K562 (cell line): ENCODE data around the gene PRM2. TPM values are rescaled to one million over a fixed set of nuclear protein-coding genes. Genes with fewer than 3 reads are reported as not detected.

Experiments used
- DNMT1 ChIP-seq: fragments of 450-650 bp; IDR thresholded peaks from 2 replicates; pipeline ENCODE4 v1.6.1; 2016; ENCODE audit warnings: antibody characterized with exemption, mild to moderate bottlenecking
- HNRNPK ChIP-seq: fragments of 200-400 bp; formaldehyde crosslinking; IDR thresholded peaks from one replicate; pipeline ENCODE4 v1.6.1; 2018; ENCODE audit warnings: mild to moderate bottlenecking, low read depth, low read length; ENCODE audit not compliant: poor library complexity, severe bottlenecking
- MYBL2 ChIP-seq, 2 experiments: fragments of 450-650 bp in 1 of 2; sonication (generic) in 1 of 2; formaldehyde crosslinking in 1 of 2; IDR thresholded peaks; 2 replicates each; pipeline versions ENCODE4 v1.6.1 to v1.8.1; 2017 to 2022; ENCODE audit warnings: borderline replicate concordance in 1 of 2, inconsistent platforms in 1 of 2, low read depth in 1 of 2, mild to moderate bottlenecking in 1 of 2, missing genetic modification reagents in 1 of 2, moderate library complexity in 1 of 2
- PURB ChIP-seq: sonication (generic); formaldehyde crosslinking; IDR thresholded peaks from 2 replicates; pipeline ENCODE4 v1.9.0; 2021; ENCODE audit warnings: low read depth, mild to moderate bottlenecking, missing genetic modification reagents
- ZFP30 ChIP-seq: fragments of 250-450 bp; sonication (Bioruptor Pico); IDR thresholded peaks from 2 replicates; pipeline ENCODE4 v1.8.0; 2022; ENCODE audit warnings: moderate library complexity, mild to moderate bottlenecking, inconsistent platforms, borderline replicate concordance
- ZNF140 ChIP-seq: fragments of 250-450 bp; sonication (Bioruptor Pico); IDR thresholded peaks from 2 replicates; pipeline ENCODE4 v1.8.0; 2021; ENCODE audit warnings: moderate library complexity, mild to moderate bottlenecking, inconsistent platforms
- polyA plus RNA-seq, 8 experiments: library from polyadenylated mRNA; depleted of rRNA in 4 of 8; stranded (reverse) in 5 of 8; unstranded in 3 of 8; fragments of >200 nt; fragmentation: Nextera tagmentation in 2 of 8; fragmentation: Illumina TruSeq in 1 of 8; extraction: Ambion mirVana in 2 of 8; extraction: Trizol in 1 of 8; gene quantifications; 2 replicates each; pipeline versions ENCODE4 v1.2.1 to v1.2.3, GENCODE V29; 2011 to 2014; ENCODE audit warnings: inconsistent platforms in 1 of 8, missing spikeins in 1 of 8
- total RNA-seq, 7 experiments: library from RNA; depleted of rRNA in 6 of 7; stranded (reverse); fragments of >200 nt in 6 of 7; fragmentation: Illumina TruSeq in 2 of 7; extraction: Trizol in 2 of 7; gene quantifications; 2 replicates each; pipeline versions ENCODE4 v1.2.1 to v1.2.3, GENCODE V29; 2011 to 2021; ENCODE audit warnings: low replicate concordance in 1 of 7
- TF ChIP-seq, protein P1 (sequence below): fragments of 250-450 bp; sonication (Bioruptor Pico); IDR thresholded peaks from 2 replicates; pipeline ENCODE4 v1.5.0; 2021; ENCODE audit warnings: mild to moderate bottlenecking, moderate library complexity
- TF ChIP-seq, protein P2 (sequence below): sonication (generic); formaldehyde crosslinking; IDR thresholded peaks from 2 replicates; pipeline ENCODE4 v1.8.0; 2022; ENCODE audit warnings: missing genetic modification reagents, mild to moderate bottlenecking, borderline replicate concordance
- TF ChIP-seq, protein P3 (sequence below), 3 experiments: IDR thresholded peaks in 2 of 3; conservative IDR thresholded peaks in 1 of 3; 2 replicates each; pipeline ENCODE4 v1.5.1; 2011 to 2012; ENCODE audit warnings: low read length in 3 of 3, mild to moderate bottlenecking in 3 of 3, control low read depth in 2 of 3, improper control_type of control experiment in 1 of 3, inconsistent platforms in 1 of 3, low read depth in 1 of 3, mixed read lengths in 1 of 3, moderate library complexity in 1 of 3; ENCODE audit not compliant: insufficient read depth in 2 of 3

PRM2 gene
- total and polyA plus RNA-seq, 9 of the 15 experiments (the other 6 are each of a cell fraction or from before 2014, with no cell fraction given), result not detected

DNA sequence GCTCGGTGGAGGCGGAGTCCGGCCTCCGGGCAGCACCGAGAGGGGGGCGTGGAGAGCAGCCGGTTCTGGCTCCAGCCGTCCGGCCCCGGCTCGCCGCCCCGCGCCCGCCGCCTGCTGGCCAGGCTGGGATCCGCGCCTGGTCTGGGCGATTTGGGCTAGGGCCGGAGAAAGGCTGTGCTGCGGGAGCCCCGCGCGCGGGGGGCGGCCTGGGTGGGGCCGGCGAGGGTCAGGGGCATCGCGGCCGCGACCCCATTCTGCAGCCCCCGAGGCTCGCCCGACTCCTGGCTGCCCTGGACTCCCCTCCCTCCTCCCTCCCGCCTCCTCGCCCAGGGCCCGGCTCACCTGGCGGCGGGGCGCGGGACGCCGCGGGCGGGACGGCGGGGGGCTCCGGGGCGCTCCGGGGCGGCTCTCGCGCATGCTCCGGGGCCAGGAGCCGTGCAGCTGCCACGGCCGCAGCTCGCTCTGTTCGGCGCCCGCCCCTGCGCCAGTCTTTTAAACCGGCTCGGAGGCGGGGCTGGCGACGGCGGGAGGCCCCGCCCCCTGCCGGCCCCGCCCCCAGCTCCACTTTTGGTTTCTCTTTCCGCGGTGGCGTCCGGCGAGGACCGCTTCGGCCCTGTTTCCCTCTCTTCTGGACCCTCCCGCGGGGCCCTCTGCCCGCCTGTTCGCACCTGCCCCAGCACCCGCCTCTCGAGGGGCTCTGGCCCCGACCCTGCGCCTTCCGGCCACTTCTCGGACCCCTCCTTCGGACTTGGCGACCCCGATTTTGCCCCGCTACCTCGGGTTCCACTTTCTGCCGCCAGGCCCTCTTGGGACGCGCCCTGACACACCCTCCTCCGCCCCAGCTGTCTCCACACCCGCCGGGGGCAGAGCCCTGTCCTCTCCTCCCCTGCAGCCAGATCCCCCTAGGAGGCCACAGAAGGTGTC lies 20.3 kb downstream of the PRM2 start, which contains the start of gene SOCS1 (continued):
- TF ChIP-seq, protein P1, sequence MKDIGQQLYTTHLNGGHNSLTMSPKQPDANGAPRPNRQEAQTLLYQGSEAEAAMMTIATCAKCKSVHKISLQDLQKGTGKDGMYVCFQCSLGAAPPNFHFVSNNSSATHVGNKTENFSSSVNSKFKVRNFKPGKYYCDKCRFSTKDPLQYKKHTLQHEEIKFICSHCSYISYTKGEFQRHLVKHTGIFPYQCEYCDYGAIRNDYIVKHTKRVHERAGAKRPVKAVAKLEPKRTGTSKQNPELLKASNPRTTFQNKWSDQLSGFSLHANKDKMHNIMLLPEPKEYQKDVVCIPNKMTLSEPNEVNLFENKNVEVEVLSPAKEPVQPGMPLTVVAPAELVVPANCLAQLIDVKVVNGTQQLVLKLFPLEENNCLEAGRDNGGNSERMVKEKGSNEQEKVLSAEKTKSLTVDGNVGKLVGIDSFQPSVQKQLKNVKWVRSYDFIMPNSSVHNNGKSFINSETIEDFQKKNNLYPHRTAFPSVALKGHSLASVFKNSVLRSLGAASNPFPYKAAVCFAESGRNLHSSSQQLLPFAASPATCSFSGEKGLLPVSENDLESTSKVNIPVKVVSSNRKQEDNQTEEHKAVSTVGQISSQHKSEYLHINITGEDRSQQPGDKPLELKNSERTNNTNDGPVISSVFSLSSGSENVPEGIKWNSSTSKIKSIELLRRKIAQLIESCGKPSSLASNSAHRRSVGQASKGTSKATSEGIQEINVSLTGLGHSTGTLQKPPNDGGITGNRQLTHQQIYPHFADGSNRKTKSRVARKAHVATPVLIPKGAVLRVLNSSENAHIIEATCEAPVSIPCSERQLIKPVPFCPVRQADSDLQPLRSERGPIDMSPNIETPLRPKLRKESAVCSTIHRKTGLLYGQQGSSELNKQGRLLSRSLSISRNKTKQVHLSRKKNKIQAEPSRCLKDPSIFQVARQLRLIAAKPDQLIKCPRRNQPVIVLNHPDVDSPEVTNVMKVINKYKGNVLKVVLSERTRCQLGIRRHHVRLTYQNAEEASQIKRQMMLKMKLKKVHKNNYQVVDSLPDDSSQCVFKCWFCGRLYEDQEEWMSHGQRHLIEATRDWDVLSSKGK, result no peak
- TF ChIP-seq DNMT1 (no peak), ZNF140 (CRISPR knock-in tag) (no peak), ZFP30 (CRISPR knock-in tag) (no peak), HNRNPK (peak; percentile 66), PURB (CRISPR knock-in tag) (no peak), MYBL2 (IDR thresholded peaks at IDR 0.05; ENCODE audit: low read depth) (no peak), MYBL2 (CRISPR knock-in tag; IDR thresholded peaks at IDR 0.05; ENCODE audit: borderline replicate concordance) (no peak)
- TF ChIP-seq, protein P2, sequence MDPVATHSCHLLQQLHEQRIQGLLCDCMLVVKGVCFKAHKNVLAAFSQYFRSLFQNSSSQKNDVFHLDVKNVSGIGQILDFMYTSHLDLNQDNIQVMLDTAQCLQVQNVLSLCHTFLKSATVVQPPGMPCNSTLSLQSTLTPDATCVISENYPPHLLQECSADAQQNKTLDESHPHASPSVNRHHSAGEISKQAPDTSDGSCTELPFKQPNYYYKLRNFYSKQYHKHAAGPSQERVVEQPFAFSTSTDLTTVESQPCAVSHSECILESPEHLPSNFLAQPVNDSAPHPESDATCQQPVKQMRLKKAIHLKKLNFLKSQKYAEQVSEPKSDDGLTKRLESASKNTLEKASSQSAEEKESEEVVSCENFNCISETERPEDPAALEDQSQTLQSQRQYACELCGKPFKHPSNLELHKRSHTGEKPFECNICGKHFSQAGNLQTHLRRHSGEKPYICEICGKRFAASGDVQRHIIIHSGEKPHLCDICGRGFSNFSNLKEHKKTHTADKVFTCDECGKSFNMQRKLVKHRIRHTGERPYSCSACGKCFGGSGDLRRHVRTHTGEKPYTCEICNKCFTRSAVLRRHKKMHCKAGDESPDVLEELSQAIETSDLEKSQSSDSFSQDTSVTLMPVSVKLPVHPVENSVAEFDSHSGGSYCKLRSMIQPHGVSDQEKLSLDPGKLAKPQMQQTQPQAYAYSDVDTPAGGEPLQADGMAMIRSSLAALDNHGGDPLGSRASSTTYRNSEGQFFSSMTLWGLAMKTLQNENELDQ, result no peak
- TF ChIP-seq, protein P3, sequence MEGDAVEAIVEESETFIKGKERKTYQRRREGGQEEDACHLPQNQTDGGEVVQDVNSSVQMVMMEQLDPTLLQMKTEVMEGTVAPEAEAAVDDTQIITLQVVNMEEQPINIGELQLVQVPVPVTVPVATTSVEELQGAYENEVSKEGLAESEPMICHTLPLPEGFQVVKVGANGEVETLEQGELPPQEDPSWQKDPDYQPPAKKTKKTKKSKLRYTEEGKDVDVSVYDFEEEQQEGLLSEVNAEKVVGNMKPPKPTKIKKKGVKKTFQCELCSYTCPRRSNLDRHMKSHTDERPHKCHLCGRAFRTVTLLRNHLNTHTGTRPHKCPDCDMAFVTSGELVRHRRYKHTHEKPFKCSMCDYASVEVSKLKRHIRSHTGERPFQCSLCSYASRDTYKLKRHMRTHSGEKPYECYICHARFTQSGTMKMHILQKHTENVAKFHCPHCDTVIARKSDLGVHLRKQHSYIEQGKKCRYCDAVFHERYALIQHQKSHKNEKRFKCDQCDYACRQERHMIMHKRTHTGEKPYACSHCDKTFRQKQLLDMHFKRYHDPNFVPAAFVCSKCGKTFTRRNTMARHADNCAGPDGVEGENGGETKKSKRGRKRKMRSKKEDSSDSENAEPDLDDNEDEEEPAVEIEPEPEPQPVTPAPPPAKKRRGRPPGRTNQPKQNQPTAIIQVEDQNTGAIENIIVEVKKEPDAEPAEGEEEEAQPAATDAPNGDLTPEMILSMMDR (IDR thresholded peaks at IDR 0.05 in 2 of 3, conservative IDR thresholded peaks at IDR 0.05 in 1 of 3; ENCODE audit: insufficient read depth in 2 of 3, low read depth in 1 of 3, low read length in 3 of 3), result peak; percentile 73 to 87 (median 84)
